HG03439 (cell line): ENCODE results near the gene LHX3.
"Not testable (repeated sequence)": the region's sequence is repeated elsewhere in the genome, so short reads cannot be mapped to it uniquely, and the experiment has no call there.

Experiments
- ATAC-seq: cut with Tn5 transposase; IDR thresholded peaks from one replicate; pipeline ENCODE4 v1.9.1; 2021; ENCODE audit warnings: mild to moderate bottlenecking, moderate library complexity; ENCODE audit not compliant: unreplicated experiment

LHX3 gene

GRCh38 chr9:136156209-136157120, 48.5 kb downstream of the LHX3 start:
- ATAC-seq = no peak

GRCh38 chr9:136155576-136155975, 49.4 kb downstream of the LHX3 start:
- ATAC-seq = no peak

DNA sequence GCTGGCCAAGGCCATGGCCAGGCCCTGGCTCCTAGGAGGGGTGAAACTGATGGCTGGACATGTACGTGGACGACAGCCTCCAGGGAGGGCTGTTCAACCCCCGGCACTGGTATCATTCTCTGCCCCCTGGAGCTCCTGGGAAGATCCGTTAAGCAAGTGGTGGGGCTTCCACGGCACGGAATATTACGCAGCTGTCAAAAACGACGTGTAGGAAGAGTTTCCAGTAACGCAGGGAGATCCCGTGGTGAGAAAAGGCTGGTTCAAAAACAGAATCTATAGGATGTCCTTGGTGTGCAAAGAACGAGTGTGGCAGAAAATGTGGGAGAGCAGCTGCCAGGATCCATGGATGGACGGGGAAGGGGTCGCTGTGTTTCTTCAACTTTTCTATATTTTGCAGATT, 50.0 kb downstream of the LHX3 start:
- no peak for ATAC-seq

DNA sequence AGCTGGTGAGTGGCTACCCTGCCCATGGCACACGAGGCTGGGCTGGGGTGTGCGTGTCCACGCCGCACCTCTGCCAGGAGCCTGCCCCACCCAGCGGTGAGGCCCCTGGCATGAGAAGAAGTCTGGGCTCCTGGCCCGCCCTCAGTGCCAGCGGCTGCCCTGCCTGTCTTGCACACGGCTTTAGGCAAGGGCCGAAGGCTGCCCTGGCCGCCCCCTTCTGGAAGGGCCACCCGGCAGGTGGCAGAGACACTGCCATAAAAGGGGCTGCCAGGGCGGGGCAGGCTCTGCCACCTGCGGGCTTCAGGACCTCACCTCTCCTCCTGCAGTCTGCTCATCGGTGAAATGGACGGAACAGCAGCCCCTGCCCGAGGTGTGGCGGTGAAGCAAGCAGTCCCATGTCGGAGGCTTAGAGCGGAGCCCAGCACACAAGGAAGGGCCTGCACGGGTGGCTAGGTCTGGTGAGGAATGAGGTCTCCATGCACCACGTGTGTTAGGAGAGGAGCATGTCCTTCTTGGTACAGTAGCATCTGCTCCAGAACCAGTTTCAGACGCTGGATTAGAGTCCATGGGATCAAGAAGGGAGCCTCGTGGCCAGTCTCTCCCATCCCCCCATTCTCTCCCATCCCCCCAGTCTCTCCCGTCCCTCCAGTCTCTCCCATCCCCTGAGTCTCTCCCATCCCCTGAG, 51.4 kb downstream of the LHX3 start:
- no peak for ATAC-seq

GRCh38 chr9:136152931-136153330, 52.0 kb downstream of the LHX3 start:
- ATAC-seq = no peak

GRCh38 chr9:136152543-136152866, 52.4 kb downstream of the LHX3 start:
- ATAC-seq = no peak

DNA sequence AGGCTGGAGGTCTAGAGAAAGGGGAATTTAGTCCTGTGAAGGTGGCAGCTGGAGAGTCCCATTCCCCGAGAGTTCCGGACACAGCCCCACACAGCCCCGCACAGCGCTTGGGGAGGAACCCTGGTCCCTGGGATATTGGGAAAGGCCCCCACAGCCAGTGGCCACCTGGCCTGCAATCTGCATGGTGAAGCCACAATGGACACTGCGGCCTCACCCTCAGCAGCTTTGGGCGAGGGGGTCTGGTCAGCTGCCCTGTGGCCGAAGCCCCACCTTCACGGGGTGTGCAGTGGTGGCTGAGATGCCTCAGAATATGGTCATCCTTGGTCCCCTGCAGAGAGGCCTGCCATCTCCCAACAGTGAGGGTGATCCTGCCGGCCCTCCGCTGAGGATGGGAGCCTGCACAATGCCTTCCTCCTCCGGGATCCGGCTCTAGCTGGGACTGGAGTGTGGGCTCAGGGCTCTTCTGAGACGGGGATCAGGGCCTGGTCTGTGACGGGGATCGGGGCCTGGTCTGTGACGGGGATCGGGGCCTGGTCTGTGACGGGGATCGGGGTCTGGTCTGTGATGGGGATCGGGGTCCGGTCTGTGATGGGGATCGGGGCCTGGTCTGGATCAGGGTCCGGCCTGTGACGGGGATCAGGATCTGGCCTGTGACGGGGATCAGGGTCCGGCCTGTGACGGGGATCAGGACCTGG, 52.9 kb downstream of the LHX3 start:
- no peak for ATAC-seq

DNA sequence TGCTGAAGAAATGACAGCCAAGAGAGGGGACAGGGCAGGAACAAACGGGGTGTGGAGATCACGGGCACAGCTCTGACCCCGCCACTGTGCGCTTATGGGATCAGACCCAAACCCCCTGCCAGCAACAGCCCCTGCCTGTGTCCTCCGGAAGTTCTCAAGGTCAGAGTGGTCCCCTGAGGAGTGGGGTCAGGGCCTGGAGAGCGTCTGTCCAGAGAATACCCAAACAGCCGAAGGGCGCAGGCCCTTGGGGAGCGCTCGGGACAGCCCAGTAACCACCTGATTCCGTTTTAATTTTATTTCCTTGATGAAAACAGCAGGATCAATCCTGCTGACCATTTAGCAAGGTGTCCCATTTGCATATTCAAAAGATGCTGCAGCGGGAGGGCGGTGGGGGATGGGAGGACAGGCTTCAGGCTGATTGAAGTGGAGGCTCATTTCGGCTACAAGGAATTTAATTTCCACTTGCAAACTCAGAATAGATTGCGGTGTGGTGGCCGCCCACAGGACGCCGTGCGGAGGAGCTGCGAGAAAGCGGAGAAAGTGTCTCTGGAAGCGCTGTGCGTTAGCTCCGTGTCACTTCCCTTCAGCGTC, 53.6 kb downstream of the LHX3 start:
- no peak for ATAC-seq

DNA sequence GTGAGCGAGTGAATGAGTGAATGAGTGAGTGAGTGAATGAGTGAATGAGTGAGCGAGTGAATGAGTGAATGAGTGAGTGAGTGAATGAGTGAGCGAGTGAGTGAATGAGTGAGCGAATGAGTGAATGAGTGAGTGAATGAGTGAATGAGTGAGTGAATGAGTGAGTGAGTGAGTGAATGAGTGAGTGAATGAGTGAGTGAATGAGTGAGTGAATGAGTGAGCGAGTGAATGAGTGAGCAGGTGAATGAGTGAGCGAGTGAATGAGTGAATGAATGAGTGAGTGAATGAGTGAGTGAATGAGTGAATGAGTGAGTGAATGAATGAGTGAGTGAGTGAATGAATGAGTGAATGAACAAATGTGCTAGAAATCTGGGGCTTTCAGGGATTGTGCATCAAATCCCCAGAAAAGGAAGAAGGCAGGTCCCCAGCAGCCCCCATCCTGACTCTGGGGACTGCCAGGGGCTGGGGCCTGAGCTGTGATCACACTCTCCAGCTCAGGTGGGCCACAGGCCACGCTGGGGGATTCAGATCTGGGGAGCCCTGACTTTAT, 54.2 kb downstream of the LHX3 start:
- not testable (repeated sequence) for ATAC-seq

GRCh38 chr9:136149853-136150252, 55.1 kb downstream of the LHX3 start:
- no peak for ATAC-seq

DNA sequence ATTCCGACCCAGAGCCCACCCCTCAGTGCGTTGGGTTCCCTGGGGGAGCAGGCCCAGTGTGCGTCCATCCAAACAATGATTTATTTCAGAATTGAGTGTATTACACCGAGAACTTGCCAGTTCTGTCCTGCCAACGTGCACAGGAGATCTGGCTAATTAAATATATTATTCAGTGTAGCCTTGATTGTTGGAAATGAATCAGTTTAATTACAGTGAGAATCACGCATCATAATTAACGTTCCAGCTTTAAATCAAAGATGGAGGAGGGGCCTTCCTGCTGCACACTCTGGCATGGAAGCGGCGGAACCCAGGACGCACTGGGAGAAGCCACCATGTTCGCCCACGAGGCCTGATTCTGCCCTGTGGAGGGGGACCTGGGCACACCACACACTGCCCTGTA, 55.6 kb downstream of the LHX3 start:
- ATAC-seq = no peak

DNA sequence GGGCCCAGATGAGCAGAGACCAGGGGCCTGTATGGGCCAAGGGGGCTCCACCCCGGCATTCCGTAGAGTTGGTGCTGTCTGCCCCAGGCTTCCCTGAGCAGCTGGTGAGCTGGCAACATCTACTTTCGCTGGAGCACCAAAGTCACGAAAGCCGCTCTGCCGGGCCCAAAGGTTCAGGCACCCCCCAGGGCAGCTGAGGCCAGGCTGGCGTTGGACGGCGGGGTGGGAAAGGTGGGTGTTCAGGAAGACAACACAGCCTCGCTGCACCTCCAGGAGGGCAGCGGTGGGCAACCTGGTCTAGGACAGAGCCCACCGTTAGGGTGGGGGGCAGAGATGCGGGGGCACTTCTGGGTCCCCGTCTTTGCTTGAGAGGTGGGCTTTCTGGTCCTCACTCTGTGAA, 56.2 kb downstream of the LHX3 start:
- no peak for ATAC-seq

GRCh38 chr9:136147890-136148714, 56.8 kb downstream of the LHX3 start:
- no peak for ATAC-seq

GRCh38 chr9:136147038-136147889, 57.7 kb downstream of the LHX3 start:
- no peak for ATAC-seq
